ENCODE measurements around the gene TBC1D1. TPM values are rescaled to one million over a fixed set of nuclear protein-coding genes. Genes with fewer than 3 reads are reported as not detected.
A peak's percentile ranks its signal among the peaks of the same experiment; 100 is the strongest.

Gene TBC1D1
- total and polyA plus RNA-seq, 2 donors (not counting 3 experiments of a cell fraction or from before 2014, with no cell fraction given) = 63.5 to 116 TPM

GRCh38 chr4:38034986-38035882 lies 144.3 kb downstream of the TBC1D1 start:
- Histone ChIP-seq H3K4me2 (ENCODE audit: insufficient read depth, low read length) (peak overlapping the region; percentile 32), H3K9ac (replicated peaks; ENCODE audit: extremely low read depth, insufficient read depth, low read length) (no peak overlapping the region), H2AFZ (ENCODE audit: low read depth, low read length) (no peak overlapping the region), H3K27me3 (ENCODE audit: control insufficient read depth in 2 of 2, insufficient read depth in 2 of 2, low read length in 2 of 2) (no peaks in the 10 kb centered on the region), H3K9me3 (replicated peaks; ENCODE audit: control insufficient read depth, insufficient read depth, low read length) (no peaks in the 10 kb centered on the region), H3K4me1 (ENCODE audit: control insufficient read depth, extremely low read depth, insufficient read depth, low read length) (peaks cover 5% of the 10 kb centered on the region), H3K27ac (ENCODE audit: insufficient read depth, low read depth, low read length) (peak overlapping the region; percentile 31), H3K36me3 (ENCODE audit: control insufficient read depth in 2 of 2, extremely low read depth in 1 of 2, insufficient read depth in 2 of 2, low read length in 2 of 2) (peaks cover 0 to 5% of the 10 kb centered on the region in 2 experiments), H3K9me1 (replicated peaks; ENCODE audit: control insufficient read depth, extremely low read depth, insufficient read depth, low read length) (no peaks in the 10 kb centered on the region), H4K20me1 (replicated peaks; ENCODE audit: control insufficient read depth, extremely low read depth, insufficient read depth, low read length) (no peaks in the 10 kb centered on the region), H3K4me3 (replicated peaks in 1 of 3; ENCODE audit: insufficient read depth in 1 of 3, low read depth in 1 of 3, low read length in 3 of 3) (no peak overlapping the region), H3K79me2 (ENCODE audit: control insufficient read depth, insufficient read depth, low read length) (no peaks in the 10 kb centered on the region)
- dilution Hi-C loops (cut with MboI; ENCODE audit: extremely low pct_ligation_motif_present, low sequenced_read_pairs) = no loop called here
- no TSS peak for BruUV-seq (replicated peaks)
- CTCF ChIA-PET = interaction anchor here (0.5 to 3.0 kb wide), 49 partner anchors 11 to 747 kb away, joined by 3 to 67 read pairs (median 4); partner anchors contain the start of genes PGM2, RELL1 and TLR10
- no peak for TF ChIP-seq POLR2AphosphoS5 (IDR thresholded peaks at IDR 0.05; ENCODE audit: insufficient read depth, low read depth, low read length)
- TF ChIP-seq MYC (IDR thresholded peaks at IDR 0.05; ENCODE audit: low read depth, low read length) = no peak
- TF ChIP-seq CTCF (IDR thresholded peaks at IDR 0.05; ENCODE audit: extremely low read depth in 1 of 2, insufficient read depth in 1 of 2, low read depth in 1 of 2, low read length in 2 of 2) = peak; percentile 49 to 50
- TF ChIP-seq FOS (IDR thresholded peaks at IDR 0.05; ENCODE audit: borderline replicate concordance, insufficient read depth, low read length) = no peak
- POLR2A ChIA-PET = no interaction called here
- FAIRE-seq (peak; percentile 75), DNase-seq (ENCODE audit: low read depth, low spot score) (peak; percentile 68)
- intact Hi-C loops (cut with micrococcal nuclease) = loop anchor here (1.0 kb wide), 5 partner anchors 58 to 582 kb away; a partner anchor contains a TSS

All from endothelial cell of umbilical vein (primary cell).